ENCODE measurements around the gene ASMT.
"Not testable (repeated sequence)": the region's sequence is repeated elsewhere in the genome, so short reads cannot be mapped to it uniquely, and the experiment has no call there.

Gene ASMT, protein sequence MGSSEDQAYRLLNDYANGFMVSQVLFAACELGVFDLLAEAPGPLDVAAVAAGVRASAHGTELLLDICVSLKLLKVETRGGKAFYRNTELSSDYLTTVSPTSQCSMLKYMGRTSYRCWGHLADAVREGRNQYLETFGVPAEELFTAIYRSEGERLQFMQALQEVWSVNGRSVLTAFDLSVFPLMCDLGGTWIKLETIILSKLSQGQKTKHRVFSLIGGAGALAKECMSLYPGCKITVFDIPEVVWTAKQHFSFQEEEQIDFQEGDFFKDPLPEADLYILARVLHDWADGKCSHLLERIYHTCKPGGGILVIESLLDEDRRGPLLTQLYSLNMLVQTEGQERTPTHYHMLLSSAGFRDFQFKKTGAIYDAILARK

DNA sequence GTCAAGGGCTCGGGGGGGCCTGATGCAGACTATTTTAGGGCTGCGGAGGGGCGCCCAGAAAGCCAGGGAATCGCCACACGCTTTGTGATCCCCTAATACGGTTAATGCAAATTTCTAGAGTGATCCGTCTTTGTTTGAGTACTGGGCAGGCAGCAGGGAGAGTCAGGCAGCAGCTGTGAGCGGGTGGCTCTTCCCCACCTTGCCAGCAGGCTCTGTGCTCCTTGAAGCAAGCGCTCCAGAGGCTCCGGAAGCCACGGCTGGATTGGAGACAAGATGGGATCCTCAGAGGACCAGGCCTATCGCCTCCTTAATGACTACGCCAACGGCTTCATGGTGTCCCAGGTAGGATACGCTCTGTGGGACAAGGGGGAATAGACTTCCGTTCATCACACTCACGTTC lies at the start of gene ASMT:
Gene ASMT (plus strand): TSS at position 133 of the 400 bp plus-strand sequence. CDS start 141 bp downstream, at position 274.
- DNase-seq = no peak

DNA sequence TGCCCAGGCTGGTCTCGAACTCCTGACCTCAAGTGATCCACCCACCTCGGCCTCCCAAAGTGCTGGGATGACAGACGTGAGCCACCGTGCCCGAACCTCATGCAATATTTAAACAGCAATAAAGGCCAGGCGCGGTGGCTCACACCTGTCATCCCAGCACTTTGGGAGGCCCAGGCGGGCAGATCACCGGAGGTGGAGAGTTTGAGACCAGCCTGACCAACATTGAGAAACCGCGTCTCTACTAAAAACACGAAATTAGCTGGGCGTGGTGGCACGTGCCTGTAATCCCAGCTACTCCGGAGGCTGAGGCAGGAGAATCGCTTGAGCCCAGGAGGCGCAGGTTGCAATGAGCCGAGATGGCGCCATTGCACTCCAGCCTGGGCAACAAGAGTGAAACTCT lies 40.7 kb upstream of the ASMT start:
- DNase-seq = not testable (repeated sequence)

DNA sequence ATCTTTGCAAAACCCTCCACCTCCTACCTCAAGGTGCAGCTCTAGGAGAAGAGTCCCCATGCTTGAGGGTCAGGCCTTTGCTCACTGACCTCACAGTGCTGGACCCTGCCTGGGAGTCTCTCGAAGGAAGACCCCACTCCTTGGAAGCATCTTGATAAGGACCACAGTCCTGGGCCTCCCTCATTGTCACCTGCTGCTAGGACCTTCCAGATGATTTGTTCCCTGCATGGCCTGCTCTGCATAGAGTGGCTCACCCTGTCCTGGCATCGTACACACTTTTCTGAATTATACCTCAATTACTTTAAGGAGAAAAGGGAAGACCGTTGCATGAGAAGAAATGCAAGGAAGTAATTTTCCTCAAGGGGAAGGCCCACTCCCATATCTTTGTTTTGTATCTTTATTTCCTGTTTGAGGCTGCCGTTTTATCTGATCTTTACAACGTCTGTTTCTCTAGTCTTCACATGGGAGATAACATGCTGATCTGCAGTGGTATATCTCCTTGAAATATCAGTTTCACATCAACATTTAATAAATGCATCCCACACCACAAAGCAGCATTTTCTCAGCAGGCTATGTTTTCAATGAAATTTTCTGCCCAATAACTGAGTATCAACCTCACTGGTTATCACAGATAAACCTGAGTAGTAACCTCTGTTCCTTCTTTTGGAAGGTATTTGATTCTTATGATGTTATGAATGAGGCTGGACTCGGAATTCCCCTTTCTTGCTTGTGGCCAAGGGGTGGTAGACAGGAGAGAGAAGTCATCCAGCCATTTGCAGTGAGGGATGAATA lies 38.5 kb upstream of the ASMT start:
- DNase-seq = no peak

DNA sequence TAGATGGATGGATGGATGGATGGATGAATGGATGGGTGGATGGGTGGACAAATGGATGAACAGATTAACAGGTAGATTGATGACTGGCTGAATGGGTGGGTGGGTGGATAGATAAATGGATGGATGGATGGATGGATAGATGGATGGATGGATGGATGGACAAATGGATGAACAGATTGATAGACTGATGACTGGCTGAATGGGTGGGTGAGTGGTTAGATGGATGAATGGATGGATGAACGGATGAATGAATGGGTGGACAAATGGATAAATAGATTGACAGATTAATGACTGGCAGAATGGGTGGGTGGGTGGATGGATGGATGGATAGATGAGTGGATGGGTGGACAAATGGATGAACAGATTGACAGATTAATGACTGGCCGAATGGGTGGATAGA lies 37.0 kb upstream of the ASMT start:
- DNase-seq = no peak

DNA sequence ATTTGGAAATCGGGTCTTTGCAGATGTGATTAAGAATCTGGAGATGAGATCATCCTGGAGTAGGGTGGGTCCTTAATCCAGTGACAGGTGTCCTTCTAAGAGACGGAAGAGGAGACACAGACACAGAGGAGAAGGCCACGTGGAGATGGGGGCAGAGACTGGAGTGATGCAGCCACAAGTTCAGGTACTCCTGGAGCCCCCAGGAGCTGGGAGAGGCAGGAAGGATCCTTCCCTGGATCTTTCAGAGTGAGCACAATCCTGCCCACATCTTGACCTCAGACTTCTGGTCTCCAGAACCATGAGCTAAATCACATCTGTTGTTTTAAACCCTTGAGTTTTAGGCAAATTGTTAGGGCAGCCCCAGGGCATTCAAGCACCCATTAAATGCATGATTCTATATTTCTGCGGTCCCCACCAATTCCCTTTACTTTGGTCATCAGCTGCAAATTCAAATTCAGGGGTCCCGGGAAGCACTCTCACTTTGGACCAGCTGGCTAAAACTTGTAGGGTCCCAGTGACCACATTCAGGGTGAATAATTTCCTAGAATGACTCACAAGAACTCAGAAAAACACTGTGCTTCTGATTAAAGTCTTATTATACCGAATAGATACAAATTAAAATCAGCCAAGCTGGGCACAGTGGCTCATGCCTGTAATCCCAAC lies 36.2 kb upstream of the ASMT start:
- no peak for DNase-seq

DNA sequence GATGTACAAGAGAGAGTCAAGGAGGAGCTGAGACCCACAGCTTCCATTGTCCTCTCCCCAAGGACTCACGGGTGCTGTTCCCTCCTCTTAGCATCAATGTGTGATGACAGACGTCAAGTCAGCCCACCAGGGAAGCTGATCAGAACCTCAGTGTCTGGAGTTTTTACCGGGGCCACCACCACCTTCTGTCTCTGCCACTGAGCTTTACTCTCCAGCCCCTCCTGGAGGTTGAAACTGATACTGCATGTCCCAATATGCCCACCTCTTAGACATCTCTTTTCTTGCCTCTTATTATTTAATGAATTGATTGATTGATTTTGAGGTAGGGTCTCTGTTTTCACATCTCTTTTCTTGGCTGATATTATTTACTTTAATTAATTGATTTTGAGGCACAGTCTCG lies 33.7 kb upstream of the ASMT start:
- DNase-seq = peak; percentile 21

DNA sequence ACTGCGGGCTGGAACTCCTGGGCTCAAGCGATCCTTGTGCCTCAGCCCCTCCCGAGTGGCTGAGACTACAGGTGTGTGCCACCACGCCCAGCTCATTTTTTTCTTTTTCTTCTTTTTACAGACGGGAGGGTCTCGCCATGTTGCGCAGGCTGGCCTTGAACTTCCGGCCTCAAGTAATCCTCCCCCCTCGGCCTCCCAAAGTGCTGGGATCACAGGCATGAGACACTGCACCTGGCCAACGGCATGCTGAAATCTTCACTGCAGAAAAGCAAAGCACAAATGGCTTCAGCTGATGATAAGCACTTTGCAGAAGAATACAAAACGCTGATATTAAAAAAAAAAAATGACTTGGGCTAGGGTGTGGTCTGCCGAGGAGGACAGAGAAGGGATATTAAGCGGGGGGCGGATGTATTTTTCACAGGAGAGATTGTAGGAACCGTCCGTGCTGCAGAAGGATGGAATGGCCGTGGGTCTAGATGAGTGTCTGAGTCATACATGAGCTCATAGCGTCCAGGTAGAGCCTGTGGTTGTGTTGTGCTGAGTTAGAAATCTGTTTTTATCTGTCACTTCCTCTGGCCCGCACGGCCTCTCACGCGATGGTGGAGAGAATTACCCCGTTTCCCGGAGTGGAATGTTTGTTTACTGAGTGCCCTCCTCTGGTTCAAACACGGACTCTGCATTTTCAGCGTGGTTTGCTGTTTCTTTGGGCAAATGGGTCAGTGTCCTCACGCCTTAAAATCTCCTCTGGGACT lies 32.0 kb upstream of the ASMT start:
- no peak for DNase-seq

DNA sequence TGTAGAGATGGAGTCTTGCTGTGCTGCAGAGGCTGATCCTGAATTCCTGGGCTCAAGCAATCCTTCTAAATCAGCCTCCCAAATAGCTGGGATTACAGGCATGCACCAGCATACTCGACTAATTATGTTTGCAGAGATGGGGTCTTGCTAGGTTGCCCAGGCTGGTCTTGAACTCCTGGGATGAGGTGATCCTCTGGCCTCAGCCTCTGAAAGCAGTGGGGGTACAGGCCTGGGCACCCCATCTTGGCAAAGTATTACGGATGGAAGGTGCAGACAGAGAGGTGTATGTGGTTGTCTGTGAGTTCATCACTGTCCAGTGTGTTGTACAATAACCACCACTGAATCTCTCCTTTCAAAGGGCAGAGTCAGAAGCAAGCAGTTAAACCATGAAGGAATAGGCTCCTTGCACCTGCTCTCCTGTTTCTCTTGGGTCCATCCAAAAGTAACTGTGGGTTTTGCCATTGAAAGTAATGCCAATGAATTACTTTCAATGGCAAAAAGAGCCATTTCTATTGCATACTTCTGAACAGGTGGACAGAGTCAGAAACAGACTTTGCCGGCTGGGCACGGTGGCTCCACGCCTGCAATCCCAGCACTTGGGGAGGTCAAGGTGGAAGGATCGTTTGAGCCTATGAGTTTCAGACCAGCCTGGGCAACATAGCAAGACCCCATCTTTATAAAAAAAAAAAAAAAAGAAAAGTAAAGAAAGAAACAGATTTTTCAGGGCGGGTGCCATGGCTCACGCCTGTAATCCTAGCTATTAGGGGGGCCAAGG lies 30.4 kb upstream of the ASMT start:
- no peak for DNase-seq

DNA sequence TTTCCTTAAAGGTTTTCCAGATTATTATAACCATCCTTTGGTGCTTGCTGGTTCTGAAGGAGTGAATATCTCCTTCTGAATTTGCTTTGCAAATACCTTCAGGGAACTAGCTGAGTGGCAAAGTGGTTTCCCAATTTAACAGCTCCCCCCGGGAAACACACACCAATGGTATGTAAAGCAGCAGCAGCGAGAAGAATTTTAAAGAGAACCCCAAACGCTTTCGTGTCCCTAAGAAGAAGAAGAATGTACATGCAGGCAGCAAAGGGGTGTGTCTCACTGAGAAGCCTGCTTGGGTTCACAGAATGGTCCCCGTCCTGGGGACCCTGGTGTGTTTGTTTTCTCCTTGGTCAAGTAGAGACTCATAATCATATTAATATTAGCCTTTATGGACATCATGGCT lies 27.7 kb upstream of the ASMT start:
- no peak for DNase-seq

DNA sequence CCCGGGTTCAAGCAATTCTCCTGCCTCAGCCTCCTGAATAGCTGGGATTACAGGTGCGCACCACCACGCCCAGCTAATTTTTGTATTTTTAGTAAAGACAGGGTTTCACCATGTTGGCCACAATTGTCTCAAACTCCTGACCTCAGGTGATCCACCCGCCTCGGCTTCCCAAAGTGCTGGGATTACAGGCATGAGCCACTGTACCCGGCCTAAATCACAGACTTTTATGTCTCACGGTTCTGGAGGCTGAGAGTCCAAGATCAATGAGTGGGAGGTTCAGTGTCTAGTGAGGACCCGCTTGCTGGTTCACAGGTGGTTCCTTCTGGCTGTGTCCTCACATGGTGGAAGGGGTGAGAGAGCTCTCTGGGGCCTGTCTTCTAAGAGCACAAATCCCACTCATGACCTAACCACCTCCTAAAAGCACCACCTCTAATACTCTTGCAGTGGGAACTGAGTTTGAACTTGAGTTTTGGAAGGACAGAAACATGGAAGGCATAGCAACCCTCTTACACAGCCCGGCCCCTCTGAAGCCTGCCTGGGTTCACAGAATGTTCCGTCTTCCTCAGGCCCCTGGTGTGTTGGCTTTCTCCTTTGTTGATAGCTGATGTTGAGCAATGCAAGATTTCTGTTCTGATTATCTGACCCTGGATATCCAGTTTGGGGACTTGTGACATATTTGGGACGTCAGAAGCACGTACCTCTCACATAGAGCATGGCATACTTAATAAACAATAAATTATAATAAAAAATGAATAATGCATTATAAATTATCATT lies 25.3 kb upstream of the ASMT start:
- DNase-seq = no peak

DNA sequence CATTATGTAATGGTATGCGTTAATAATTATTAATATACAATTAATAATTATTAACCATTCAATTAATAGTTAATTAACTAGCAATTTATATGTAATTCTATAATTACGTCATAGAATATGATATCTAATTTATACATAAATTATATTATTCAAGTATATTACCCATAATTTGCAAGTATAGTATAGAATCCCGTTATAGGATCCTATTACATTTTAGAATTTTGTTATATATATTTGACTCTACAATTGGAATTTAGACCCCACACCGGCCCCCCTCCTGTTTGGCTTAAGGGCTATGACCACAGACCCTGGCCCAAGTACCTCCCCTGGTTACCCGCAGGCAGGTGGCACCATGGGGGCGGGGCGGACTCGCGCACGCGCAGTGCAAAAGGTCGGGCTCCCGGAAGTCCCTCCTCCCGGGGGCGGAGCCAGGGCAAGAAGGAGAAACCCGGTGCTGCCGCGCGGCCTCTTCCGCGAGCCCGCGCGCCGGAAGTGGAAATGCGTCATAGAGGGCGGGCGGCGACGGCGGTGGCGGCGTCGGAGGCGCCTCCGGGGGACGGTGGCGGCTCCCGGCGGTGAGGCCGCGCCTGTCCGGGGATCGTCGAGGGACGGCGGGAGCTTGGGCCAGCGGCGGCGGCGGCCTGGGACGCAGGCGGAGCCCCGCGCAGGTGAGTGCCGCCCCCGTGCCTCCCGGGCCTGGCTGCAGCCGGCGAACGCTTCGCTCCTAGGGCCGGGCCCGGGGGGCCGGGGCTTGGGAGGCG lies 23.6 kb upstream of the ASMT start, which contains the start of gene AKAP17A:
Gene AKAP17A (plus strand): TSS at position 503 of the 761 bp plus-strand sequence. CDS start 1,859 bp downstream, outside the sequence.
- DNase-seq = peak; percentile 94

DNA sequence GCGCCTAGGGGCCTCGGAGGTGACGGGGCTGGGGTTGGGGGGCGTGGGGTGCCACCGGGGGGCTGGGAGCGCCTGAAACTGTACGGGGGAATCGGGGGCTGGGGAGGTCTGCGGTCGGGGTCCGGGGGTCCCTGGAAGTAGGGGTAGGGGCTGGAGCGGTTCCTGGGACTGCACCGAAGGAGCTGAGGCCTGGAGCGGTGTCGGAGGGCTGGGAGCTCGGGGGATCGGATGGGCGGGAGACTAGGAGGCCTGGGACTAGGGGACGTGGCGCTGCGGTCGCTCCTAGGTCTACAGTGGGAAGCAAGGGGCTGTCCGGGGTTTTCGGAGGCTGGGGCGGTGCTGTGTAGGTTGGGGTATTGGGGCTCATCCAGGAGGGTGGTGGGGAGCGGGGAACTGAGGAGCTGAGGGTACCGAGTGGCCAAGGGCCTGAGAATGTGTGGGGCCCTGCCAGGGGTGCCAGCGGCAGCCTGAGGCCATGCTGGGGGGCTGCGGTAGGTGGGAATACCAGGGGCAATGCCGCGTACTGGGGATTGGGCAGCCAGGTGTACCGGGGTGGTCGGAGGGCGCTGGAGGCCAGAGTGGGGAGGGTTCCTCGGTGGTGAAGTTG lies 22.9 kb upstream of the ASMT start:
- no peak for DNase-seq

DNA sequence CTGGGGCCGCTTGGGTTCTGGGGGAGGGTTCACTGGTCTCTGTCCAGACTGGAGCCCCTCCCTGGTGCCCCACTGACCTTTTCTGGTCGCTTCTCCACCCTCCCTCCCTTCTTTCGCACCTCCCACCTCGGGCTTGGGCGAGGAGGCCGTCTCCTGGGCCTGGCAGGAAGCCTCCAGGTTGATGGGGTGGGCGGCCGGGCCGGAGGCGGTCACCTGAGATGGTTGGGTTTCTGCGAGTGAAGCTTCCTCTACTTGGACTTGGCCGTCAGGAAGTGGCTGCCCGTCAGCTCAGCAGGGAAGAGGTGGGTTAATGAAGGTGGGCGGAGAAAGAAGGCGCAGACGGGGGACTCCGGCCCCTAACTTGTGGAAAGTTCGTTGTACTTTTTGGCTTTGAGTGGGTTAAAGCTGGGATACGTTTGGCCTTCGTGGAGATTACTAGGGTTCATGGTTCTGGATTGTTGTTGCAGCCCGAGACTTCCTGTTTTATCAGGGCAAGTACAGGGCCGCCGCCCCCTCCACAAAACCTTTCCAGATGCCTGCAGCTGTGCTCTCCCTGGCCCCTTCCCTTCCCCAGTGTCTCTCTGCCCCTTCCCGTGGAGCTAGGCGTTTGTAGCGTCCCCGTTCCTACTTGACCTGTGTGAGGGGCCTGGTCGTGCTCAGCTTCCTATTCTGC lies 22.3 kb upstream of the ASMT start:
- DNase-seq = peak; percentile 12

DNA sequence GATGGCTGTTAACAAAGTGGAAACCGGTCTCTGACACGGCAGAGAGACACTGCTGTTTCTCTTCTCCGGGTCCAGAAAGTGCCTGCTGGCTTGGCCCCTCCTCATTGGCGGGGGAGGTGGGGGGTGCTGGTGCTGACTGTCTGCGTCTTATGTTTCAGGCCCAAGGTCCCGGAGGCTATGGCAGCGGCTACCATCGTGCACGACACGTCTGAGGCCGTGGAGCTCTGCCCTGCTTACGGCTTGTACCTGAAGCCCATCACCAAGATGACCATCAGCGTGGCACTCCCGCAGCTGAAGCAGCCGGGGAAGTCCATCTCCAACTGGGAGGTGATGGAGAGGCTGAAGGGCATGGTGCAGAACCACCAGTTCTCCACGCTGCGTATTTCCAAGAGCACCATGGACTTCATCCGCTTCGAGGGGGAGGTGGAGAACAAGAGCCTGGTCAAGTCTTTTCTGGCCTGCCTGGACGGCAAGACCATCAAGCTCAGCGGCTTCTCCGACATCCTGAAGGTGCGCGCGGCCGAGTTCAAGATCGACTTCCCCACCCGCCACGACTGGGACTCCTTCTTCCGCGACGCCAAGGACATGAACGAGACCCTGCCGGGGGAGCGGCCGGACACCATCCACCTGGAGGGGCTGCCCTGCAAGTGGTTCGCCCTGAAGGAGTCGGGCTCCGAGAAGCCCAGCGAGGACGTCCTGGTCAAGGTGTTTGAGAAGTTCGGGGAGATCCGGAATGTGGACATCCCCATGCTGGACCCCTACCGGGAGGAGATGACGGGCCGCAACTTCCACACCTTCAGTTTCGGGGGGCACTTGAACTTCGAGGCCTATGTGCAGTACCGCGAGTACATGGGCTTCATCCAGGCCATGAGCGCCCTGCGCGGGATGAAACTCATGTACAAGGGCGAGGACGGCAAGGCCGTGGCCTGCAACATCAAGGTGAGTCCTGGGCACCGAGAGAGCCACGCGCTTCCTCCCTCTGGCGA lies 21.3 kb upstream of the ASMT start:
- DNase-seq = no peak

DNA sequence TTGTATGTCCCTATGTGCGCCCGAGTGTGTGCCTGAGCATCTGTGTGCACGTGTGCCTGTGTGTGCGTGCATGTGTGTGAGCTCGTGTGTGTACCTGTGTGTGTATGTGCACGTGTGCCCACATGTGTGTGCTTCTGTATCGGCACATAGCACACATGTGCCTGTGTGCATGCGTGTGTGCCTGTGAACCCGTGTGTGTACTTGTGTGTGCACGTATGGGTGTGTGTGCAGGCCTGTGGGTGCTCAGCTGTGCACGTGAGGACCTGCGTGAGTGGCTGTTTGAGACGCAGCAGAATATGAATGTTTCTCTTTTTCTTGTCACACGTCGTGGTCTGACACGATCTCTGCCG lies 19.2 kb upstream of the ASMT start:
- no peak for DNase-seq

DNA sequence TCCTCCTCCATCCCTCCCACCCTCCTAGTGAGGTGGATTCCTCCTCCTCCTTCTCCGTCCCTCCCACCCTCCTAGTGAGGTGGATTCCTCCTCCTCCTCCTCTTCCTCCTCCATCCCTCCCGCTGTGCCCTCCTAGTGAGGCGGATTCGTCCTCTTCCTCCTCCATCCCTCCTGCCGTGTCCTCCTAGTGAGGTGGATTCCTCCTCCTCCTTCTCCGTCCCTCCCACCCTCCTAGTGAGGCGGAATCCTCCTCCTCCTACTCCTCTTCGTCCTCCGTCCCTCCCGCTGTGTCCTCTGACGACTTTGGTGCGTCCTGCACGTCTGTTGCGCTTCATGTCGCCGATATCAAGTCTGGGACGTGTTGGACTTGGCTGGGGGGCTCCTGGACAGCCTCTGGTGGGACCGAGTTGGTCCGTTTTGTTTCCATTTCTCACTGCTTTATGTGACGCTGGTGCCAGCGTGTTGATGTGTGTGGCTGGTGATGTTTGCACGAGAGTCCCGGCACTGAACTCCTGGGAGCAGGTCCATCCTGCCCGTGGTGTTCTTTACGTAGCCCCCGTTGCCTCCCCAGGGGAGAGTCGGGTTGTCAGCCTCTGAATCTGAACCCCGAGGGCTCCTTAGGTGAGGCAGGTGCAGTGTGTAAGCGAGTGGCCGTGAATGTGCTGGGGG lies 18.0 kb upstream of the ASMT start:
- no peak for DNase-seq

DNA sequence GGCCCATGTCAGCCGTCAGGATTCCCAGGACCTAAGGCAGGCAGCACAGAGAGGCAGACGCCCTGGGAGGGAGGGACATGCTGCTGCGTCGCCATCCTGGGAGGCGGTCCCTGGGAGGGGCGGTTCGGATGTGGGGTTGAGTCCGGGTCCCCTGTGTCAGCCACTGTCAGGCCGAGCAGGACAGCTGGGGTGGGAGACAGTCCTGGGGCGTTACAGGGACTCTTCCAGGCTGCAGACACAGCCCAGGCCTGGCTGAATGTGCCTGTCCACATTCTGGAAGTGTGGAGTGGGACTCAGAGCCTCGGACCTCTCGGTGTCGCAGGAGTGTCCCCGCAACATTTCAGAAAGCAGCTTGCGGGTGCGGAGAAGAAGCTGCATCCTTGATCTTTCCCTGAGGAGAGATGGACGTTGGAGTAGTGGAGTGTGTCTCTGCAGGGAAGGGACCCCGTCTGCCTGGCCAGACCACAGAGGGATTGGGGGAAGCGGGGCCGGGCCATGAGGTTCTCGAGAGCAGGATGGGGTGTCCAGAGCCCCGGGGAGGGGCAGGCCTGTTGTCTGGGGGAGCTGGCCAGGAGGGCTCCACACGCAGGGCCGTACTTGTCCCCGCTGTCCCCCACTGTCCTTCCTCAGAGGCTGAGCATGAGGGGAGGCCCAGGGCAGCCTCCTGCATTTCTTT lies 17.4 kb upstream of the ASMT start:
- DNase-seq = no peak

Data from fibroblast of skin of right biceps (primary cell).